ENCODE data around the gene OPN5.

Gene OPN5

GRCh38 chr6:47859175-47859574 is 77.3 kb downstream of the OPN5 start:
- no peak for TF ChIP-seq CTCF (conservative IDR thresholded peaks at IDR 0.05)
- H3K27ac ChIP-seq = no peak overlapping the region

GRCh38 chr6:47862731-47863130 is 80.9 kb downstream of the OPN5 start:
- no peak overlapping the region for H3K27ac ChIP-seq
- no peak for TF ChIP-seq CTCF (conservative IDR thresholded peaks at IDR 0.05)

- no peak for TF ChIP-seq CTCF (conservative IDR thresholded peaks at IDR 0.05)
- H3K27ac ChIP-seq = no peak overlapping the region
These were observed 83.4 kb downstream of the OPN5 start for GRCh38 chr6:47865206-47865605.

GRCh38 chr6:47875593-47875992 is 93.8 kb downstream of the OPN5 start:
- TF ChIP-seq CTCF (conservative IDR thresholded peaks at IDR 0.05) = no peak
- H3K27ac ChIP-seq = no peak overlapping the region
